GM21723 (cell line): ENCODE measurements around the gene LNPEP.
"Not testable (repeated sequence)": the region's sequence is repeated elsewhere in the genome, so short reads cannot be mapped to it uniquely, and the experiment has no call there.

Experiments used
- ATAC-seq: cut with Tn5 transposase; IDR thresholded peaks from one replicate; pipeline ENCODE4 v1.9.1; 2021; ENCODE audit warnings: mild to moderate bottlenecking, moderate library complexity; ENCODE audit not compliant: unreplicated experiment

The LNPEP gene

GRCh38 chr5:96928931-96929708 lies 6.8 kb upstream of the LNPEP start:
- ATAC-seq: no peak

GRCh38 chr5:96930058-96930457 lies 5.8 kb upstream of the LNPEP start:
- ATAC-seq: no peak

- ATAC-seq: no peak
Observed at GRCh38 chr5:96930589-96930988, 5.3 kb upstream of the LNPEP start.

GRCh38 chr5:96931037-96931436 lies 4.8 kb upstream of the LNPEP start:
- not testable (repeated sequence) for ATAC-seq

GRCh38 chr5:96931605-96932004 lies 4.3 kb upstream of the LNPEP start:
- no peak for ATAC-seq

- no peak for ATAC-seq
Observed at GRCh38 chr5:96932026-96932425, 3.9 kb upstream of the LNPEP start.

- ATAC-seq: no peak
Observed at GRCh38 chr5:96933764-96934707, 1.8 kb upstream of the LNPEP start.

GRCh38 chr5:96934708-96935558 lies 947 bp upstream of the LNPEP start:
- peak; percentile 67 for ATAC-seq

- ATAC-seq: peak; percentile 30
Observed at GRCh38 chr5:96936431-96937320, 796 bp downstream of the LNPEP start.

GRCh38 chr5:96940586-96940985 lies 4.7 kb downstream of the LNPEP start:
- no peak for ATAC-seq

GRCh38 chr5:96941140-96941539 lies 5.3 kb downstream of the LNPEP start:
- no peak for ATAC-seq

- ATAC-seq: no peak
Observed at GRCh38 chr5:96942078-96942477, 6.2 kb downstream of the LNPEP start.

GRCh38 chr5:96942911-96943310 lies 7.0 kb downstream of the LNPEP start:
- ATAC-seq: no peak

- no peak for ATAC-seq
Observed at GRCh38 chr5:96943799-96944198, 7.9 kb downstream of the LNPEP start.

- ATAC-seq: no peak
Observed at GRCh38 chr5:96945144-96945897, 9.4 kb downstream of the LNPEP start.

GRCh38 chr5:96946381-96946780 lies 10.5 kb downstream of the LNPEP start:
- ATAC-seq: no peak

GRCh38 chr5:96952118-96952750 lies 16.4 kb downstream of the LNPEP start:
- no peak for ATAC-seq

GRCh38 chr5:96952974-96953730 lies 17.3 kb downstream of the LNPEP start:
- ATAC-seq: no peak
